ENCODE results near the gene PCSK7.
"Not testable (repeated sequence)": the region's sequence is repeated elsewhere in the genome, so short reads cannot be mapped to it uniquely, and the experiment has no call there.

PCSK7 gene

GRCh38 chr11:117183724-117184349 lies 48.0 kb downstream of the PCSK7 start:
- ChIA-PET CTCF (interaction anchor here (0.6 to 7.1 kb wide), 3 partner anchors 39 to 53 kb away, joined by 3 to 71 read pairs (median 3); partner anchors contain the start of gene PCSK7), POLR2A (no interaction called here)
- peaks cover 0 to 58% of the 10 kb centered on the region in 2 experiments; a peak in 1 of 3 replicates for H3K36me3 ChIP-seq (ENCODE audit: control insufficient read depth in 2 of 2, insufficient read depth in 1 of 2, low read length in 2 of 2)
- H3K4me1 ChIP-seq (ENCODE audit: control insufficient read depth, insufficient read depth, low read length), result no peaks in the 10 kb centered on the region
- TF ChIP-seq OSR2 (tag by site-specific recombination; IDR thresholded peaks at IDR 0.05) (no peak), ZNF513 (tag by site-specific recombination; IDR thresholded peaks at IDR 0.05) (peak; percentile 77)
- H3K27ac ChIP-seq (ENCODE audit: extremely low read depth, low read depth, low read length), result no peak overlapping the region
- H3K9me3 ChIP-seq (ENCODE audit: control insufficient read depth, insufficient read depth, low read depth, low read length), result no peaks in the 10 kb centered on the region
- no peak overlapping the region for H3K4me3 ChIP-seq (ENCODE audit: low read depth, low read length)

GRCh38 chr11:117183178-117183577 lies 48.7 kb downstream of the PCSK7 start:
- ChIA-PET CTCF (interaction anchor here (0.6 to 7.1 kb wide), 4 partner anchors 11 to 303 kb away, joined by 3 to 71 read pairs (median 8); partner anchors contain the start of gene PCSK7), POLR2A (interaction anchor here (0.6 kb wide), 1 partner anchor 414 kb away, joined by 5 read pairs; no protein-coding TSS in a partner anchor)
- H3K4me1 ChIP-seq (ENCODE audit: control insufficient read depth, insufficient read depth, low read length); H3K9me3 ChIP-seq (ENCODE audit: control insufficient read depth, insufficient read depth, low read depth, low read length); H3K4me3 ChIP-seq (ENCODE audit: low read depth, low read length); H3K27ac ChIP-seq (ENCODE audit: extremely low read depth, low read depth, low read length): not testable (repeated sequence)
- peaks cover 0 to 52% of the 10 kb centered on the region in 2 experiments; a peak in 1 of 3 replicates for H3K36me3 ChIP-seq (ENCODE audit: control insufficient read depth in 2 of 2, insufficient read depth in 1 of 2, low read length in 2 of 2)

GRCh38 chr11:117182551-117182935 lies 49.3 kb downstream of the PCSK7 start:
- H3K36me3 ChIP-seq (ENCODE audit: control insufficient read depth in 2 of 2, insufficient read depth in 1 of 2, low read length in 2 of 2), result peaks cover 0 to 45% of the 10 kb centered on the region in 2 experiments; a peak in 1 of 3 replicates
- no peak for TF ChIP-seq ZNF76 (tag by site-specific recombination; IDR thresholded peaks at IDR 0.05; ENCODE audit: borderline replicate concordance, low read depth)
- TF ChIP-seq ZNF626 (tag by site-specific recombination; IDR thresholded peaks at IDR 0.05), result no peak
- ChIA-PET POLR2A (interaction anchor here (0.6 kb wide), 1 partner anchor 413 kb away, joined by 5 read pairs; no protein-coding TSS in a partner anchor), CTCF (interaction anchor here (0.9 to 7.1 kb wide), 8 partner anchors 11 to 302 kb away, joined by 3 to 71 read pairs (median 9); partner anchors contain the start of gene PCSK7)
- H3K27ac ChIP-seq (ENCODE audit: extremely low read depth, low read depth, low read length), result no peak overlapping the region
- no peaks in the 10 kb centered on the region for H3K4me1 ChIP-seq (ENCODE audit: control insufficient read depth, insufficient read depth, low read length)
- no peaks in the 10 kb centered on the region for H3K9me3 ChIP-seq (ENCODE audit: control insufficient read depth, insufficient read depth, low read depth, low read length)
- H3K4me3 ChIP-seq (ENCODE audit: low read depth, low read length), result no peak overlapping the region

- ChIA-PET CTCF (interaction anchor here (0.6 to 7.1 kb wide), 12 partner anchors 10 to 302 kb away, joined by 3 to 71 read pairs (median 4); partner anchors contain the start of genes PCSK7 and TAGLN), POLR2A (no interaction called here)
- H3K36me3 ChIP-seq (ENCODE audit: control insufficient read depth in 2 of 2, insufficient read depth in 1 of 2, low read length in 2 of 2), result peaks cover 0 to 38% of the 10 kb centered on the region in 2 experiments; a peak in 1 of 3 replicates
- H3K4me3 ChIP-seq (ENCODE audit: low read depth, low read length), result no peak overlapping the region
- H3K4me1 ChIP-seq (ENCODE audit: control insufficient read depth, insufficient read depth, low read length), result no peaks in the 10 kb centered on the region
- H3K27ac ChIP-seq (ENCODE audit: extremely low read depth, low read depth, low read length), result no peak overlapping the region
- H3K9me3 ChIP-seq (ENCODE audit: control insufficient read depth, insufficient read depth, low read depth, low read length), result no peaks in the 10 kb centered on the region
- no peak for TF ChIP-seq PRDM10 (tag by site-specific recombination; IDR thresholded peaks at IDR 0.05)
- peak; percentile 2; the same call in 1 of the 2 replicates for TF ChIP-seq CTCF (tag by site-specific recombination; IDR thresholded peaks at IDR 0.05)
- TF ChIP-seq ZNF391 (tag by site-specific recombination; IDR thresholded peaks at IDR 0.05; ENCODE audit: borderline replicate concordance, low read depth), result no peak
Measured at GRCh38 chr11:117181586-117182550, 50.0 kb downstream of the PCSK7 start.

Data from HEK293 (cell line).